ENCODE measurements around the gene NALCN.

DNA sequence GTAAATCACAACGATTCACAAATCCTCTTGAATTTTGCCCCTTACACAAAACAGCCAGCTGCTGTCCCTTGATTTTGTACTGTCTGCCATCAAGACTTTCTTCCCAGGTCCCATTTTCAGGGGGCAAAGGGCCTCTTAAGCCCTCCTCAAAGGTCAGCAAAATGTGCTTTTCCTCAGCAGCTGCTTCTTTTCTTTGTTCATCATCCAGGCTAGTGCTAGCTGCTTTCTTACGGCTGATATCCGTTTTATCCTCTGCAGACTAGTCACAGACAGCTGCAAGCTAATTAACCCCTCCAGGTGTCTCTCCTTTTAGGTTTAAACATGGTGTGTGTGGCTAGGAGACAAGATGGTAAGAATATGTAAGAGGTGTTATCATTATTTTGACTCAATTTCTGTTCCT lies 90.9 kb downstream of the NALCN start:
- TF ChIP-seq EP300 (IDR thresholded peaks at IDR 0.05; ENCODE audit: borderline replicate concordance) (no peak), FOXM1 (IDR thresholded peaks at IDR 0.05; ENCODE audit: borderline replicate concordance, low read depth) (no peak), TEAD4 (IDR thresholded peaks at IDR 0.05) (no peak), RAD21 (IDR thresholded peaks at IDR 0.05; ENCODE audit: low read depth) (no peak)

Measured in Ishikawa (cell line).